NCI-H1436 (cell line): ENCODE data around the gene POLA1.

ENCODE experiments used
- DNase-seq: peaks from one replicate; lab custom pipeline; 2025; lab: John Stamatoyannopoulos, UW

The POLA1 gene

GRCh38 chrX:24876530-24877287 is 183.0 kb downstream of the POLA1 start:
- DNase-seq = no peak

GRCh38 chrX:24877288-24877664 is 183.6 kb downstream of the POLA1 start:
- DNase-seq = no peak

GRCh38 chrX:24877854-24878650 is 184.3 kb downstream of the POLA1 start:
- no peak for DNase-seq

- no peak for DNase-seq
Measured at GRCh38 chrX:24879679-24880078, 186.0 kb downstream of the POLA1 start.

GRCh38 chrX:24886916-24887315 is 193.2 kb downstream of the POLA1 start:
- DNase-seq = no peak

GRCh38 chrX:24890677-24891076 is 197.0 kb downstream of the POLA1 start:
- no peak for DNase-seq

- no peak for DNase-seq
Measured at GRCh38 chrX:24899391-24899790, 205.7 kb downstream of the POLA1 start.

- no peak for DNase-seq
Measured at GRCh38 chrX:24900234-24900633, 206.5 kb downstream of the POLA1 start.

- DNase-seq = no peak
Measured at GRCh38 chrX:24902806-24903205, 209.1 kb downstream of the POLA1 start.

- no peak for DNase-seq
Measured at GRCh38 chrX:24918715-24919114, 225.0 kb downstream of the POLA1 start.

- no peak for DNase-seq
Measured at GRCh38 chrX:24920769-24921168, 227.1 kb downstream of the POLA1 start.

- DNase-seq = no peak
Measured at GRCh38 chrX:24925430-24925829, 231.7 kb downstream of the POLA1 start.

GRCh38 chrX:24927372-24927771 is 233.7 kb downstream of the POLA1 start:
- DNase-seq = no peak

- DNase-seq = peak; percentile 76
Measured at GRCh38 chrX:24928114-24928513, 234.4 kb downstream of the POLA1 start.

GRCh38 chrX:24934279-24934678 is 240.6 kb downstream of the POLA1 start:
- DNase-seq = no peak

- no peak for DNase-seq
Measured at GRCh38 chrX:24945009-24945408, 251.3 kb downstream of the POLA1 start.

- no peak for DNase-seq
Measured at GRCh38 chrX:24946369-24946768, 252.7 kb downstream of the POLA1 start.

GRCh38 chrX:24954732-24955131 is 261.0 kb downstream of the POLA1 start:
- no peak for DNase-seq

- no peak for DNase-seq
Measured at GRCh38 chrX:24955372-24955930, 261.7 kb downstream of the POLA1 start.

GRCh38 chrX:24956828-24957227 is 263.1 kb downstream of the POLA1 start:
- no peak for DNase-seq

GRCh38 chrX:24961809-24962208 is 268.1 kb downstream of the POLA1 start:
- no peak for DNase-seq

GRCh38 chrX:24963823-24964222 is 270.1 kb downstream of the POLA1 start:
- no peak for DNase-seq

GRCh38 chrX:24965372-24965771 is 271.7 kb downstream of the POLA1 start:
- no peak for DNase-seq
